Neural progenitor cell (in vitro differentiated cells): ENCODE data around the gene HM13. TPM values are rescaled to one million over a fixed set of nuclear protein-coding genes. Genes with fewer than 3 reads are reported as not detected.
"Not testable (repeated sequence)": the region's sequence is repeated elsewhere in the genome, so short reads cannot be mapped to it uniquely, and the experiment has no call there.

Experiments
- DNase-seq: peaks from one replicate; pipeline ENCODE4 v3.0.0-alpha.2; 2016; ENCODE audit warnings: low spot score
- H2AFZ ChIP-seq: fragments of 200-600 bp; sonication (generic); replicated peaks from 2 replicates; pipeline ENCODE4 v1.6.1; 2016; ENCODE audit warnings: antibody characterized with exemption
- H3F3A ChIP-seq: fragments of 200-600 bp; sonication (generic); 2 replicates; pipeline ENCODE4 v1.6.1; 2016; ENCODE audit warnings: antibody characterized with exemption, low read depth
- H3K27ac ChIP-seq: fragments of 200-600 bp; sonication (generic); 2 replicates; pipeline ENCODE4 v1.5.1; 2016; ENCODE audit warnings: mild to moderate bottlenecking
- H3K27me3 ChIP-seq: fragments of 200-600 bp; sonication (generic); 2 replicates; pipeline ENCODE4 v1.6.1; 2016; ENCODE audit warnings: mild to moderate bottlenecking, moderate library complexity
- H3K36me3 ChIP-seq: fragments of 200-600 bp; sonication (generic); 2 replicates; pipeline ENCODE4 v1.5.1; 2016
- H3K4me1 ChIP-seq: fragments of 200-600 bp; sonication (generic); 2 replicates; pipeline ENCODE4 v1.6.1; 2016; ENCODE audit warnings: mixed run types
- H3K4me2 ChIP-seq: fragments of 200-600 bp; sonication (generic); 2 replicates; pipeline ENCODE4 v1.6.1; 2016
- H3K4me3 ChIP-seq: fragments of 200-600 bp; sonication (generic); 2 replicates; pipeline ENCODE4 v1.5.1; 2016
- H3K79me2 ChIP-seq: fragments of 200-600 bp; sonication (generic); 2 replicates; pipeline ENCODE4 v1.6.1; 2016; ENCODE audit warnings: low read depth
- H3K9ac ChIP-seq: fragments of 200-600 bp; sonication (generic); 2 replicates; pipeline ENCODE4 v1.6.1; 2016
- H3K9me3 ChIP-seq: fragments of 200-600 bp; sonication (generic); 2 replicates; pipeline ENCODE4 v1.5.1; 2016; ENCODE audit warnings: low read depth
- H4K20me1 ChIP-seq: fragments of 200-600 bp; sonication (generic); 2 replicates; pipeline ENCODE4 v1.6.1; 2016; ENCODE audit warnings: low read depth
- H3K27ac Mint-ChIP-seq: 3 replicates; pipeline ENCODE4 v1.8.0; 2021; ENCODE audit warnings: mixed read lengths
- H3K27me3 Mint-ChIP-seq: 2 replicates; pipeline ENCODE4 v1.8.0; 2022; ENCODE audit warnings: low read depth, mild to moderate bottlenecking, inconsistent platforms, moderate library complexity, mixed read lengths; ENCODE audit not compliant: insufficient read depth
- H3K36me3 Mint-ChIP-seq: 3 replicates; pipeline ENCODE4 v1.8.0; 2021; ENCODE audit warnings: mixed read lengths
- H3K4me1 Mint-ChIP-seq: 3 replicates; pipeline ENCODE4 v1.8.0; 2021; ENCODE audit warnings: mixed read lengths
- H3K4me3 Mint-ChIP-seq: 3 replicates; pipeline ENCODE4 v1.8.0; 2021; ENCODE audit warnings: mild to moderate bottlenecking, moderate library complexity, mixed read lengths
- H3K9me3 Mint-ChIP-seq: 3 replicates; pipeline ENCODE4 v1.8.0; 2020; ENCODE audit warnings: mixed read lengths
- EZH2 ChIP-seq: fragments of 200-600 bp; sonication (generic); IDR thresholded peaks from 2 replicates; pipeline ENCODE4 v1.6.1; 2017; ENCODE audit warnings: antibody characterized with exemption, mild to moderate bottlenecking, moderate library complexity
- EZH2phosphoT487 ChIP-seq: fragments of 200-600 bp; sonication (generic); IDR thresholded peaks from 2 replicates; pipeline ENCODE4 v1.6.1; 2017; ENCODE audit warnings: antibody characterized with exemption
- total RNA-seq: library from RNA; depleted of rRNA; stranded (reverse); fragments of >200 nt; gene quantifications from 2 replicates; pipeline ENCODE4 v1.2.3, GENCODE V29; 2015; ENCODE audit warnings: low replicate concordance
- TF ChIP-seq, protein P1 (sequence below): fragments of 200-600 bp; sonication (generic); IDR thresholded peaks from 2 replicates; pipeline ENCODE4 v1.5.1; 2017; ENCODE audit warnings: antibody characterized with exemption, mild to moderate bottlenecking

HM13 gene
- total RNA-seq, 1 donor from 2014 or later, result 46.2 TPM

- Mint-ChIP-seq H3K36me3 (peaks cover 28% of the 10 kb centered on the region), H3K27ac (no peak overlapping the region), H3K4me1 (no peaks in the 10 kb centered on the region), H3K9me3 (no peaks in the 10 kb centered on the region), H3K4me3 (no peak overlapping the region), H3K27me3 (peaks cover 2% of the 10 kb centered on the region)
- Histone ChIP-seq H3K36me3 (no peaks in the 10 kb centered on the region), H2AFZ (no peak overlapping the region), H3K9ac (no peak overlapping the region), H3K27me3 (no peaks in the 10 kb centered on the region), H3K4me1 (no peaks in the 10 kb centered on the region), H3K4me3 (no peak overlapping the region), H3F3A (no peaks in the 10 kb centered on the region), H3K9me3 (no peaks in the 10 kb centered on the region), H3K79me2 (no peaks in the 10 kb centered on the region), H3K4me2 (no peak overlapping the region), H4K20me1 (no peaks in the 10 kb centered on the region), H3K27ac (no peak overlapping the region)
- DNase-seq, result no peak
- no peak for TF ChIP-seq EZH2
- TF ChIP-seq EZH2phosphoT487, result no peak
- TF ChIP-seq, protein P1, sequence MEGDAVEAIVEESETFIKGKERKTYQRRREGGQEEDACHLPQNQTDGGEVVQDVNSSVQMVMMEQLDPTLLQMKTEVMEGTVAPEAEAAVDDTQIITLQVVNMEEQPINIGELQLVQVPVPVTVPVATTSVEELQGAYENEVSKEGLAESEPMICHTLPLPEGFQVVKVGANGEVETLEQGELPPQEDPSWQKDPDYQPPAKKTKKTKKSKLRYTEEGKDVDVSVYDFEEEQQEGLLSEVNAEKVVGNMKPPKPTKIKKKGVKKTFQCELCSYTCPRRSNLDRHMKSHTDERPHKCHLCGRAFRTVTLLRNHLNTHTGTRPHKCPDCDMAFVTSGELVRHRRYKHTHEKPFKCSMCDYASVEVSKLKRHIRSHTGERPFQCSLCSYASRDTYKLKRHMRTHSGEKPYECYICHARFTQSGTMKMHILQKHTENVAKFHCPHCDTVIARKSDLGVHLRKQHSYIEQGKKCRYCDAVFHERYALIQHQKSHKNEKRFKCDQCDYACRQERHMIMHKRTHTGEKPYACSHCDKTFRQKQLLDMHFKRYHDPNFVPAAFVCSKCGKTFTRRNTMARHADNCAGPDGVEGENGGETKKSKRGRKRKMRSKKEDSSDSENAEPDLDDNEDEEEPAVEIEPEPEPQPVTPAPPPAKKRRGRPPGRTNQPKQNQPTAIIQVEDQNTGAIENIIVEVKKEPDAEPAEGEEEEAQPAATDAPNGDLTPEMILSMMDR, result no peak
These were observed 22.3 kb downstream of the HM13 start for GRCh38 chr20:31536575-31536974.

DNA sequence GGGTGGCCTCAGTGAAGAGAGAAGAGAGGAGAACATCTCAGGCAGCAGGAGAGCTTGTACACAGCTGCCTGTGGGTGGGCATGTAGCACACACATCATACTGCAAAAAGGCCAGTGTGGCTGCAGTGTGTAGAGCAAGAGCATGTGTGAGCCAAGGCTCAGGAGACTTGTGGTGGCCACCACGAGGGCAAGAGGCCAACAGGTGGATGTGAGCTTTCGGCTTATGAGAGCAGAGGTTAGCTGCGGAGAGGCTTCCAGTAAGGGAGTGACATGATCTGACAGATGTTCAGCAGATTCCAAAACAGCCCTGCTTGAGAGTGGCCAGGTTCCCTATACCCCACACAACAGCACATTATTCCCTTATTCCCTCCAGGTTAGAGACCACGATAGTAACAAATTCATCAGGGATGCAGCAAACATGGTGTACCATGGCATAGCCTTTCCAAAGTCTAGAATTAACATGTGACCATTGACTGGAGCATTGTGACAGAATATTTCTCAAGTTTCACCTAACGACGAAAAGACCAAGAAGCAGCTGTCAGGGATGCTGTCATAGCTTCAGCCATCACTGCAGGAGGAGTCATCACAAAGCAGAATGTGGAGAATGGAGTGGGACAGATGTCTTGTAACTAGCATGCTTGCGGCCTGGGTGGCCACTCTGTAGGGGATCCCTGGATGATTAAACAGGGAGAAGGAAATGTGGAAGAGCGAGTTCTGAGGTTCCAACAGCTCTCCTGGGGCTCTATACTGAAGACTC lies 23.1 kb downstream of the HM13 start:
- TF ChIP-seq EZH2phosphoT487, result no peak
- TF ChIP-seq, protein P1, result no peak
- no peaks in the 10 kb centered on the region for H4K20me1 ChIP-seq

DNA sequence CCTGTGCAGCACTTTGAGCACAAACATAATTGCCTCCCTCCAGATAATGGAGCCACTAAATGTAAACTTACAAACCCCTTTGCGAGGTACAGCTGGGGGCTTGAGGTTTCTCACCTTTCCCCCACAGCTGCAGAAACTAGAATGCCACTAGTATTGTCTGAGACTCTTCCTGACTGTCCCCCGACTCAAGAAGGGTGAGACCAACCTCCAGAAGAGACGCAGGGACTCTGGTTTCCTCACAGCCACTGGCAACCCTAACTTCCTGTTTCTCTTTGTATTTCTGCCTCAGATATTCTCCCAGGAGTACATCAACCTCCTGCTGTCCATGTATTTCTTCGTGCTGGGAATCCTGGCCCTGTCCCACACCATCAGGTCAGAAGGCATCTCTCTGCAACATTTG lies 23.6 kb downstream of the HM13 start:
- no peaks in the 10 kb centered on the region for H3K27me3 ChIP-seq
- H3K9ac ChIP-seq, result no peak overlapping the region
- no peaks in the 10 kb centered on the region for H3K36me3 ChIP-seq
- no peaks in the 10 kb centered on the region for H3K9me3 Mint-ChIP-seq
- H3K4me3 Mint-ChIP-seq, result no peak overlapping the region
- H3K4me2 ChIP-seq, result no peak overlapping the region
- TF ChIP-seq EZH2phosphoT487, result no peak
- H3K79me2 ChIP-seq, result no peaks in the 10 kb centered on the region
- no peak overlapping the region for H3K27ac ChIP-seq
- no peak overlapping the region for H2AFZ ChIP-seq
- H3K4me1 ChIP-seq, result no peaks in the 10 kb centered on the region
- H3K4me3 ChIP-seq, result no peak overlapping the region
- no peaks in the 10 kb centered on the region for H3K4me1 Mint-ChIP-seq
- no peaks in the 10 kb centered on the region for H4K20me1 ChIP-seq
- peaks cover 2% of the 10 kb centered on the region for H3K27me3 Mint-ChIP-seq
- DNase-seq, result no peak
- no peaks in the 10 kb centered on the region for H3K9me3 ChIP-seq
- H3K27ac Mint-ChIP-seq, result no peak overlapping the region
- H3K36me3 Mint-ChIP-seq, result peaks cover 25% of the 10 kb centered on the region
- H3F3A ChIP-seq, result no peaks in the 10 kb centered on the region

More for the DNA sequence above, 23.1 kb downstream of the HM13 start:
- H3K4me2 ChIP-seq, result no peak overlapping the region
- H2AFZ ChIP-seq, result no peak overlapping the region
- H3K36me3 Mint-ChIP-seq, result peaks cover 28% of the 10 kb centered on the region
- no peaks in the 10 kb centered on the region for H3K79me2 ChIP-seq
- no peaks in the 10 kb centered on the region for H3K36me3 ChIP-seq
- no peaks in the 10 kb centered on the region for H3F3A ChIP-seq
- no peaks in the 10 kb centered on the region for H3K4me1 Mint-ChIP-seq
- no peak overlapping the region for H3K9ac ChIP-seq
- no peaks in the 10 kb centered on the region for H3K27me3 ChIP-seq
- no peaks in the 10 kb centered on the region for H3K9me3 ChIP-seq
- peaks cover 2% of the 10 kb centered on the region for H3K27me3 Mint-ChIP-seq
- no peaks in the 10 kb centered on the region for H3K9me3 Mint-ChIP-seq
- H3K4me1 ChIP-seq, result no peaks in the 10 kb centered on the region
- no peak overlapping the region for H3K27ac ChIP-seq
- no peak overlapping the region for H3K4me3 ChIP-seq
- H3K4me3 Mint-ChIP-seq, result no peak overlapping the region
- H3K27ac Mint-ChIP-seq, result no peak overlapping the region
- DNase-seq, result no peak

GRCh38 chr20:31538326-31538725 lies 24.1 kb downstream of the HM13 start:
- Histone ChIP-seq H3K9me3 (no peaks in the 10 kb centered on the region), H2AFZ (no peak overlapping the region), H3K9ac (no peak overlapping the region), H3K27me3 (no peaks in the 10 kb centered on the region), H3K4me3 (no peak overlapping the region), H3K79me2 (no peaks in the 10 kb centered on the region), H3K4me2 (no peak overlapping the region), H3K27ac (no peak overlapping the region), H4K20me1 (no peaks in the 10 kb centered on the region), H3F3A (no peaks in the 10 kb centered on the region), H3K4me1 (no peaks in the 10 kb centered on the region), H3K36me3 (no peaks in the 10 kb centered on the region)
- Mint-ChIP-seq H3K27me3 (peaks cover 2% of the 10 kb centered on the region), H3K27ac (no peak overlapping the region), H3K9me3 (no peaks in the 10 kb centered on the region), H3K36me3 (peaks cover 25% of the 10 kb centered on the region), H3K4me3 (no peak overlapping the region), H3K4me1 (no peaks in the 10 kb centered on the region)
- DNase-seq, result no peak
- TF ChIP-seq, protein P1, result no peak
- TF ChIP-seq EZH2, result no peak
- no peak for TF ChIP-seq EZH2phosphoT487

- H3K27ac ChIP-seq, H3K36me3 ChIP-seq, H3K9me3 ChIP-seq, H3K4me3 ChIP-seq, H3K9ac ChIP-seq, H3K27me3 ChIP-seq, H3K27ac Mint-ChIP-seq, DNase-seq, H2AFZ ChIP-seq, H3K4me1 Mint-ChIP-seq, H3K4me1 ChIP-seq, H4K20me1 ChIP-seq, H3K27me3 Mint-ChIP-seq, H3F3A ChIP-seq, H3K4me3 Mint-ChIP-seq, H3K4me2 ChIP-seq, H3K9me3 Mint-ChIP-seq, H3K79me2 ChIP-seq: not testable (repeated sequence)
- H3K36me3 Mint-ChIP-seq, result peaks cover 20% of the 10 kb centered on the region
These were observed 25.4 kb downstream of the HM13 start for GRCh38 chr20:31539636-31540035.
